DOHH2 (cell line): ENCODE data around the gene LRRC1.

ENCODE experiments used
- H3F3A ChIP-seq: fragments of 200-600 bp; sonication (generic), shearing (Covaris generic); 2 replicates; pipeline ENCODE4 v1.6.0; 2016; ENCODE audit warnings: antibody characterized with exemption, mild to moderate bottlenecking; ENCODE audit not compliant: control insufficient read depth, insufficient read depth
- H3K27ac ChIP-seq: fragments of 200-600 bp; sonication (generic); 2 replicates; pipeline ENCODE4 v1.5.1; 2014; ENCODE audit warnings: low read depth, mild to moderate bottlenecking, low read length, moderate library complexity
- H3K27me3 ChIP-seq: fragments of 200-600 bp; sonication (generic); 2 replicates; pipeline ENCODE4 v1.6.1; 2014; ENCODE audit warnings: mild to moderate bottlenecking, low read length, mixed read lengths; ENCODE audit not compliant: control insufficient read depth
- H3K36me3 ChIP-seq: fragments of 200-600 bp; sonication (generic); 2 replicates; pipeline ENCODE4 v1.6.1; 2014; ENCODE audit warnings: mild to moderate bottlenecking, low read length, moderate library complexity, mixed read lengths; ENCODE audit not compliant: control insufficient read depth
- H3K4me1 ChIP-seq: fragments of 200-600 bp; sonication (generic); 2 replicates; pipeline ENCODE4 v1.6.1; 2014; ENCODE audit warnings: mild to moderate bottlenecking, low read length, mixed read lengths; ENCODE audit not compliant: control insufficient read depth
- H3K4me2 ChIP-seq: fragments of 200-600 bp; sonication (generic); 2 replicates; pipeline ENCODE4 v1.6.0; 2014; ENCODE audit warnings: mild to moderate bottlenecking, low read length, moderate library complexity
- H3K4me3 ChIP-seq: fragments of 200-600 bp; sonication (generic); 2 replicates; pipeline ENCODE4 v1.5.1; 2014; ENCODE audit warnings: mild to moderate bottlenecking, low read length, mixed read lengths
- H3K79me2 ChIP-seq: fragments of 200-600 bp; sonication (generic); 2 replicates; pipeline ENCODE4 v1.6.1; 2014; ENCODE audit warnings: mild to moderate bottlenecking, low read length, mixed read lengths; ENCODE audit not compliant: control insufficient read depth
- H3K9me2 ChIP-seq: fragments of 200-600 bp; sonication (generic); replicated peaks from 2 replicates; pipeline ENCODE4 v1.6.1; 2014; ENCODE audit warnings: mild to moderate bottlenecking, low read length, mixed read lengths; ENCODE audit not compliant: control insufficient read depth
- H3K9me3 ChIP-seq: fragments of 200-600 bp; sonication (generic); 2 replicates; pipeline ENCODE4 v1.6.1; 2014; ENCODE audit warnings: antibody characterized with exemption, low read length, mixed read lengths; ENCODE audit not compliant: control insufficient read depth, insufficient read depth
- H4K20me1 ChIP-seq: fragments of 200-600 bp; sonication (generic); 2 replicates; pipeline ENCODE4 v1.6.0; 2014; ENCODE audit warnings: low read depth, mild to moderate bottlenecking, antibody characterized with exemption, low read length, moderate library complexity; ENCODE audit not compliant: control insufficient read depth, insufficient read depth
- EZH2phosphoT487 ChIP-seq: fragments of 200-600 bp; sonication (generic); IDR thresholded peaks from 2 replicates; pipeline ENCODE4 v1.6.1; 2017; ENCODE audit warnings: borderline replicate concordance, mild to moderate bottlenecking, antibody characterized with exemption, low read length, moderate library complexity, mixed read lengths
- TF ChIP-seq, protein P1 (sequence below): fragments of 200-600 bp; sonication (generic); IDR thresholded peaks from one replicate; pipeline ENCODE4 v1.5.1; 2014; ENCODE audit warnings: antibody characterized with exemption, mild to moderate bottlenecking, low read depth, low read length; ENCODE audit not compliant: poor library complexity, severe bottlenecking

Gene LRRC1

DNA sequence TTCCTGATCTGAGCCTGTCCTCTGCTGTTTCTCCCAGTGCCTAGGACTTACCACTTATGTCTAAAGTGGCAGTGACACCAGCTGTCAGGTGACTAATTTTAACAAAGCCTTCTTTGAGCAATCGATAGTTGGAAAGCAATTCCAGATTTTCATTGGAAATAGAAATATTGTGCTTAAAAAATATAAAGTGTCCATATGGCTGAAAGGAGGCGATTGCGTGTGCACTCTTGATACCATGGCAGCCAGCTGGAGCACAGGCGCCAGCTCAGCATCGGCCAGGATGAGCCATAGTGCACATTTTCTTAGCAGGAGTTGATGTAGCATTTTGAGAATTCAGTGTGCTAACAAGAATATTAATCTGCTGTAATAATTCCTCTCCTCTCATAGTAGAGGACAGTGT, 70.0 kb downstream of the LRRC1 start:
- H3K9me2 ChIP-seq, result no peaks in the 10 kb centered on the region
- no peaks in the 10 kb centered on the region for H3F3A ChIP-seq
- no peaks in the 10 kb centered on the region for H3K36me3 ChIP-seq
- H3K27me3 ChIP-seq, result no peaks in the 10 kb centered on the region
- no peak overlapping the region for H3K4me2 ChIP-seq
- H3K4me1 ChIP-seq, result no peaks in the 10 kb centered on the region
- H3K4me3 ChIP-seq, result no peak overlapping the region
- H3K27ac ChIP-seq, result no peak overlapping the region
- no peak for TF ChIP-seq EZH2phosphoT487
- TF ChIP-seq, protein P1, sequence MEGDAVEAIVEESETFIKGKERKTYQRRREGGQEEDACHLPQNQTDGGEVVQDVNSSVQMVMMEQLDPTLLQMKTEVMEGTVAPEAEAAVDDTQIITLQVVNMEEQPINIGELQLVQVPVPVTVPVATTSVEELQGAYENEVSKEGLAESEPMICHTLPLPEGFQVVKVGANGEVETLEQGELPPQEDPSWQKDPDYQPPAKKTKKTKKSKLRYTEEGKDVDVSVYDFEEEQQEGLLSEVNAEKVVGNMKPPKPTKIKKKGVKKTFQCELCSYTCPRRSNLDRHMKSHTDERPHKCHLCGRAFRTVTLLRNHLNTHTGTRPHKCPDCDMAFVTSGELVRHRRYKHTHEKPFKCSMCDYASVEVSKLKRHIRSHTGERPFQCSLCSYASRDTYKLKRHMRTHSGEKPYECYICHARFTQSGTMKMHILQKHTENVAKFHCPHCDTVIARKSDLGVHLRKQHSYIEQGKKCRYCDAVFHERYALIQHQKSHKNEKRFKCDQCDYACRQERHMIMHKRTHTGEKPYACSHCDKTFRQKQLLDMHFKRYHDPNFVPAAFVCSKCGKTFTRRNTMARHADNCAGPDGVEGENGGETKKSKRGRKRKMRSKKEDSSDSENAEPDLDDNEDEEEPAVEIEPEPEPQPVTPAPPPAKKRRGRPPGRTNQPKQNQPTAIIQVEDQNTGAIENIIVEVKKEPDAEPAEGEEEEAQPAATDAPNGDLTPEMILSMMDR, result no peak
- no peaks in the 10 kb centered on the region for H3K9me3 ChIP-seq
- H4K20me1 ChIP-seq, result no peaks in the 10 kb centered on the region
- H3K79me2 ChIP-seq, result no peaks in the 10 kb centered on the region

DNA sequence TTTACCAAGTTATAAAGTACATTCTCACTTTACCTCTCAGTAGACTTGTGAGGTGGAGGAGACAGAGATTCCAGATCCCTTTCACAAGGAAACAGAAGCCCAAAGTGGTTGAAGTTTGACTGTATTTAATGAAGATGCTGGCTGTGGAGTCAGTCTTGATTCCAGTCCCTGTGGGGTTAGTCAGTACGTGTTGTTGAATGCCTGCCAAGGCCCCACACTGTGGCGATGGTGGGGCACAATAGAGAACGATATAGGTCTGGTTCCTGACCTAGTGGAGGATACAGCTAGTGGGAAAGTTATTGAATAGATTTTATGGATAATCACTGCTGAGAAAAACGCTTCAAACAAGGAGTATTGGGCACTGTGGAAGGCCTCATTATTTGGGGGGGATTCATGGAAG, 71.4 kb downstream of the LRRC1 start:
- Histone ChIP-seq H3K9me3 (no peaks in the 10 kb centered on the region; the same call in 1 of the 2 replicates), H3K4me2 (no peak overlapping the region), H3F3A (no peaks in the 10 kb centered on the region), H3K9me2 (no peaks in the 10 kb centered on the region), H4K20me1 (no peaks in the 10 kb centered on the region), H3K4me3 (no peak overlapping the region), H3K36me3 (no peaks in the 10 kb centered on the region), H3K27ac (no peak overlapping the region), H3K4me1 (no peaks in the 10 kb centered on the region), H3K27me3 (no peaks in the 10 kb centered on the region), H3K79me2 (no peaks in the 10 kb centered on the region)
- TF ChIP-seq, protein P1, result no peak
- TF ChIP-seq EZH2phosphoT487, result no peak

DNA sequence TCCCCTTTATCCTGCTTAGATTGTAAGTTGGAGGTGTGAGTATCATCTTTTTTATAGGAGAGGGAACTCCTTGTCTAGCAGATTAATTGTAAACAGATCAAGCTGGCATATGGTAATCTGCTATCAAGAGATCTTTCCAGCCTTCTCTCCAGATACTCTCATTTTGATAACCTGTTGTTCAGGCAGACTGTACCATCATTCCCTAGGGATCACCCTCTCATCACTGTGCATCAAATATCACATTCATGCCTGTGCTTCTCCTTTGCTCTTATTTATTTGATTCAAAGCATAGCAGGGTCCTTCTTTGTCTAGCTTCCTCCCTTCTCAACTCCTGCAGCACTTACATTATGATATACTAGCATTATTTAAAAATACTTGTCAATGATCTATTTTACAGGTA, 73.8 kb downstream of the LRRC1 start:
- H3K9me3 ChIP-seq, result no peaks in the 10 kb centered on the region; the same call in 1 of the 2 replicates
- H3K4me3 ChIP-seq, result no peak overlapping the region
- no peaks in the 10 kb centered on the region for H4K20me1 ChIP-seq
- no peaks in the 10 kb centered on the region for H3K9me2 ChIP-seq
- TF ChIP-seq, protein P1, result no peak
- TF ChIP-seq EZH2phosphoT487, result no peak
- H3K4me2 ChIP-seq, result no peak overlapping the region
- no peaks in the 10 kb centered on the region for H3K36me3 ChIP-seq
- no peaks in the 10 kb centered on the region for H3K79me2 ChIP-seq
- H3K4me1 ChIP-seq, result no peaks in the 10 kb centered on the region
- H3K27me3 ChIP-seq, result no peaks in the 10 kb centered on the region
- H3K27ac ChIP-seq, result no peak overlapping the region
- no peaks in the 10 kb centered on the region for H3F3A ChIP-seq

DNA sequence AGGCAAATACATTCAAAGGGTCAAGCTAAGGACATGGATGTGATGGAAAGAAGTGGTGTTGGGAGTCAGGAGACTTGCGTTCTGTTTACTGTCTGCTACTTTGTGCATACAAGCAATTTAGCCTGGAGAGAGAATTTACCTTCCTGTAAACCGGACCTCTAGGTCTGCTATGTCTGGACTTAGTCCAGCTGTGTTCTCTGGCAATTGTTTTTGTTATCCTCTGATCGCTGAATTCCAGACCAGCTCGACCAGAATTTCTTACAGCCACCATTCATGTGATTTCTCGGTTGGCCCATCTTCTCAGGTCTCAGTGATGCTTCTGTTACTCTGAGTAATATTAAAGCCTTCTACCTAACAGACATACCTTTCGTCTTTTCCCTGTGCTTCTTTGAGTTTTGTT, 75.2 kb downstream of the LRRC1 start:
- H3K9me2 ChIP-seq, result no peaks in the 10 kb centered on the region
- no peak overlapping the region for H3K4me2 ChIP-seq
- no peaks in the 10 kb centered on the region for H3K36me3 ChIP-seq
- TF ChIP-seq, protein P1, result no peak
- no peak for TF ChIP-seq EZH2phosphoT487
- H3K9me3 ChIP-seq, result no peaks in the 10 kb centered on the region; the same call in 1 of the 2 replicates
- H3F3A ChIP-seq, result no peaks in the 10 kb centered on the region
- no peaks in the 10 kb centered on the region for H3K79me2 ChIP-seq
- H3K4me1 ChIP-seq, result no peaks in the 10 kb centered on the region
- no peaks in the 10 kb centered on the region for H4K20me1 ChIP-seq
- no peaks in the 10 kb centered on the region for H3K27me3 ChIP-seq
- H3K4me3 ChIP-seq, result no peak overlapping the region
- H3K27ac ChIP-seq, result no peak overlapping the region
